ENCODE data around the gene CLEC16A. TPM values are rescaled to one million over a fixed set of nuclear protein-coding genes. Genes with fewer than 3 reads are reported as not detected.
A peak's percentile ranks its signal among the peaks of the same experiment; 100 is the strongest.

The CLEC16A gene
- total and polyA plus RNA-seq, 8 donors, result 17.6 to 38.6 (median 21.6) TPM

GRCh38 chr16:11056993-11057649 is 112.8 kb downstream of the CLEC16A start:
- Histone ChIP-seq H3K9me3 (no peaks in the 10 kb centered on the region), H3K27me3 (no peaks in the 10 kb centered on the region), H3K4me1 (peaks cover 4 to 6% of the 10 kb centered on the region in 2 donors), H3K27ac (no peak overlapping the region), H3K4me3 (no peak overlapping the region), H3K36me3 (peaks cover 0 to 80% of the 10 kb centered on the region in 2 donors)
- DNase-seq (no peak), ATAC-seq (no peak)
- no peak for TF ChIP-seq CTCF (IDR thresholded peaks at IDR 0.05)
- intact Hi-C loops (cut with DNase I), result no loop called here

GRCh38 chr16:11057711-11058345 is 113.5 kb downstream of the CLEC16A start:
- no peak overlapping the region for H3K4me3 ChIP-seq
- H3K27ac ChIP-seq, result no peak overlapping the region
- ATAC-seq, result no peak
- H3K36me3 ChIP-seq, result peaks cover 0 to 81% of the 10 kb centered on the region in 2 donors
- H3K9me3 ChIP-seq, result no peaks in the 10 kb centered on the region
- no peaks in the 10 kb centered on the region for H3K27me3 ChIP-seq
- TF ChIP-seq CTCF (IDR thresholded peaks at IDR 0.05), result no peak
- intact Hi-C loops (cut with DNase I), result no loop called here
- peaks cover 0 to 4% of the 10 kb centered on the region in 2 donors for H3K4me1 ChIP-seq
- no peak for DNase-seq

GRCh38 chr16:11058832-11059231 is 114.5 kb downstream of the CLEC16A start:
- Histone ChIP-seq H3K27ac (peak overlapping the region; percentile 61 to 77), H3K4me1 (peaks cover 0 to 4% of the 10 kb centered on the region in 2 donors), H3K9me3 (no peaks in the 10 kb centered on the region), H3K27me3 (no peaks in the 10 kb centered on the region), H3K36me3 (peaks cover 0 to 79% of the 10 kb centered on the region in 2 donors), H3K4me3 (no peak overlapping the region)
- intact Hi-C loops (cut with DNase I), result no loop called here
- DNase-seq (peak in 1 of 4 donors; percentile 59), ATAC-seq (peak; percentile 92)
- no peak for TF ChIP-seq CTCF (IDR thresholded peaks at IDR 0.05)

GRCh38 chr16:11059588-11059987 is 115.2 kb downstream of the CLEC16A start:
- peaks cover 0 to 72% of the 10 kb centered on the region in 2 donors for H3K36me3 ChIP-seq
- no peak overlapping the region for H3K4me3 ChIP-seq
- ATAC-seq, result no peak
- TF ChIP-seq CTCF (IDR thresholded peaks at IDR 0.05), result no peak
- H3K9me3 ChIP-seq, result no peaks in the 10 kb centered on the region
- H3K27me3 ChIP-seq, result no peaks in the 10 kb centered on the region
- H3K27ac ChIP-seq, result peak overlapping the region; percentile 61 to 77
- peaks cover 0 to 4% of the 10 kb centered on the region in 2 donors for H3K4me1 ChIP-seq
- no peak for DNase-seq
- intact Hi-C loops (cut with DNase I), result no loop called here

- peaks cover 0 to 4% of the 10 kb centered on the region in 2 donors for H3K4me1 ChIP-seq
- H3K4me3 ChIP-seq, result no peak overlapping the region
- no peak for TF ChIP-seq CTCF (IDR thresholded peaks at IDR 0.05)
- H3K27ac ChIP-seq, result no peak overlapping the region
- DNase-seq (no peak), ATAC-seq (no peak)
- H3K36me3 ChIP-seq, result peaks cover 0 to 75% of the 10 kb centered on the region in 2 donors
- intact Hi-C loops (cut with DNase I), result no loop called here
- no peaks in the 10 kb centered on the region for H3K27me3 ChIP-seq
- no peaks in the 10 kb centered on the region for H3K9me3 ChIP-seq
Measured at GRCh38 chr16:11060364-11060763, 116.0 kb downstream of the CLEC16A start.
